HEK293T (cell line): ENCODE results near the gene MGST2.

Source experiments
- CTBP1 ChIP-seq: fragments of 450-650 bp; IDR thresholded peaks from 2 replicates; pipeline ENCODE4 v1.6.1; 2016; ENCODE audit warnings: borderline replicate concordance
- ELF4 ChIP-seq: fragments of 450-650 bp; IDR thresholded peaks from 2 replicates; pipeline ENCODE4 v1.6.1; 2017; ENCODE audit warnings: antibody characterized with exemption
- FOXA1 ChIP-seq: fragments of 450-650 bp; IDR thresholded peaks from 2 replicates; pipeline ENCODE4 v1.6.1; 2016; ENCODE audit warnings: mild to moderate bottlenecking
- FOXK2 ChIP-seq: fragments of 450-650 bp; IDR thresholded peaks from 2 replicates; pipeline ENCODE4 v1.6.1; 2016; ENCODE audit warnings: mild to moderate bottlenecking
- FOXM1 ChIP-seq: fragments of 450-650 bp; IDR thresholded peaks from 2 replicates; pipeline ENCODE4 v1.6.1; 2017; ENCODE audit warnings: mild to moderate bottlenecking, borderline replicate concordance
- HDGF ChIP-seq: fragments of 450-650 bp; IDR thresholded peaks from 2 replicates; pipeline ENCODE4 v1.6.1; 2017; ENCODE audit warnings: antibody characterized with exemption, borderline replicate concordance
- L3MBTL2 ChIP-seq: fragments of 450-650 bp; conservative IDR thresholded peaks from 2 replicates; pipeline ENCODE4 v1.6.1; 2016; ENCODE audit warnings: mild to moderate bottlenecking
- NFRKB ChIP-seq: fragments of 450-650 bp; IDR thresholded peaks from 2 replicates; pipeline ENCODE4 v1.6.1; 2016; ENCODE audit warnings: mild to moderate bottlenecking, moderate library complexity
- SP1 ChIP-seq: fragments of 450-650 bp; IDR thresholded peaks from 2 replicates; pipeline ENCODE4 v1.6.1; 2017
- SUZ12 ChIP-seq: fragments of 450-650 bp; IDR thresholded peaks from 2 replicates; pipeline ENCODE4 v1.6.1; 2016; ENCODE audit warnings: mild to moderate bottlenecking
- TARDBP ChIP-seq: fragments of 450-650 bp; IDR thresholded peaks from 2 replicates; pipeline ENCODE4 v1.6.1; 2016
- TF ChIP-seq, protein P1 (sequence below): fragments of 450-650 bp; IDR thresholded peaks from 2 replicates; pipeline ENCODE4 v1.6.1; 2016

DNA sequence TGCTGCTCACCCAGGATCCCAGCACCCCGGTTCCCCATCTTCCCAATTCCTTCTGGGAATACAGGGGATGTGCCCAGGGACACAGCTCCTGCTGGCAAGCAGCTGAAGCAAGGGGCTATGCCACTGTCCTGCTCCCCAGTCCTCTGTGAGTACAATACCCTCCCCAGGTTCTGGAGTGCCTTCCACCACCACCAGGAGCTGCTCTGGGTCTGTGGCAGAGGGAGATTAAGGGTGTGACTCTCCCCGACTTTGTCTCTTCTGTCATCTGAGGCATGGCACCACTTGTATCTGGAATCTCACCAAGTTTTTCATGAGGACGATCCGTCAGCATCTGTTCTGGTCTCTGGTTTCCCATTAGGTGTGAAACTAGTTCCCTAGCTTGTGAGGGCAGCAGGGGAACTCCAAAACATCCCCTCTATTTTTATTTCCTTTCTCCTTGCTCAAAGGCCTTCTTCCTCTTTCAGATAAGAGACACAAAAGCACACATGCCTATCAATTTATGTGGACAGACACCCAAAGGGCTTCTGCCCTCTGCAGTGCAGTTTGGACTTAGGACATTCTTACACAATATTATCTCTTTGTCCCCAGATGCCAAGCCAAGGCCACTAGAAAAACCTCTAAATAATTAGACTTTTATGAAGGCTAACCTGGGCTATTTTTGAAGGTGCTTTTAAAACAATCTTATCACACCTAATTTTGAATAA, 26.8 kb downstream of the MGST2 start:
- no peak for TF ChIP-seq NFRKB
- TF ChIP-seq, protein P1, sequence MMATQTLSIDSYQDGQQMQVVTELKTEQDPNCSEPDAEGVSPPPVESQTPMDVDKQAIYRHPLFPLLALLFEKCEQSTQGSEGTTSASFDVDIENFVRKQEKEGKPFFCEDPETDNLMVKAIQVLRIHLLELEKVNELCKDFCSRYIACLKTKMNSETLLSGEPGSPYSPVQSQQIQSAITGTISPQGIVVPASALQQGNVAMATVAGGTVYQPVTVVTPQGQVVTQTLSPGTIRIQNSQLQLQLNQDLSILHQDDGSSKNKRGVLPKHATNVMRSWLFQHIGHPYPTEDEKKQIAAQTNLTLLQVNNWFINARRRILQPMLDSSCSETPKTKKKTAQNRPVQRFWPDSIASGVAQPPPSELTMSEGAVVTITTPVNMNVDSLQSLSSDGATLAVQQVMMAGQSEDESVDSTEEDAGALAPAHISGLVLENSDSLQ, result no peak
- TF ChIP-seq ELF4, result no peak
- no peak for TF ChIP-seq HDGF
- no peak for TF ChIP-seq TARDBP
- no peak for TF ChIP-seq SUZ12
- TF ChIP-seq SP1, result no peak
- TF ChIP-seq L3MBTL2, result no peak
- no peak for TF ChIP-seq FOXM1
- TF ChIP-seq FOXA1, result no peak
- TF ChIP-seq CTBP1, result no peak
- no peak for TF ChIP-seq FOXK2
